Heart left ventricle (tissue), 13 donors: ENCODE results near the gene ISG20.

Source experiments
- CTCF ChIP-seq, 12 donors: fragments of 200-600 bp; sonication (generic) in 4 of 12; IDR thresholded peaks; one replicate each; pipeline versions ENCODE4 v1.5.0 to v1.8.0; 2018 to 2022; ENCODE audit warnings: antibody characterized with exemption in 12 of 12, mild to moderate bottlenecking in 5 of 12
- POLR2A ChIP-seq, 2 donors: fragments of 450-650 bp; IDR thresholded peaks; one replicate each; pipeline ENCODE4 v1.6.1; 2017; ENCODE audit warnings: antibody characterized with exemption in 2 of 2, mild to moderate bottlenecking in 2 of 2, moderate library complexity in 2 of 2
- donor health status: ischemic (EF 13 %, LVEDD 7.1; RV severe dilation, severe dysfunction).
- donor health status: DM: no; HTN: yes; CAD: no.
- donor health status: DM: no; HTN: no; CAD: no.
- donor health status: ischemic (EF 25% LVEDD 6.9; RV normal size, moderate dysfunction).
- donor health status: ischemic (EF 25% LVEDD 5.7; RV mildly dilated, moderate dysfunction).
- donor health status: ischemic (EF 35%, LVEDD 5.7; RV mildly dilated, moderate dysfunction).
- donor health status: nonischemic (EF 11% LVEDD 7.7; RV severe dilation, severe dysfunction).
- donor health status: DM: yes; HTN: yes; CAD: no.
- donor health status: PGD.
- donor health status: ischemic (EF 29% LVEDD 5.4; RV normal size, mild dysfunction).
- donor health status: nonischemic (EF 23%, LVEDD 6.1; RV moderate dilation, normal function).

- TF ChIP-seq POLR2A (IDR thresholded peaks at IDR 0.05) (no peak), CTCF (IDR thresholded peaks at IDR 0.05) (no peak)
Observed at GRCh38 chr15:88696254-88696653, 57.4 kb downstream of the ISG20 start.
